Trophoblast cell (in vitro differentiated cells and primary cell): Measurements from ENCODE around the gene ABCG1.

ENCODE experiments used
- DNase-seq, 2 donors: peaks; one replicate each; pipeline ENCODE4 v3.0.0-alpha.2; 2016
- H2AFZ ChIP-seq: 2 replicates; pipeline ENCODE4 v1.6.1; 2013; ENCODE audit warnings: low read length, moderate library complexity, mild to moderate bottlenecking; ENCODE audit not compliant: insufficient read depth, poor library complexity
- H2AK5ac ChIP-seq: 2 replicates; pipeline ENCODE4 v1.6.1; 2013; ENCODE audit warnings: mild to moderate bottlenecking, low read length
- H2BK120ac ChIP-seq: 2 replicates; pipeline ENCODE4 v1.6.1; 2013; ENCODE audit warnings: low read length, mild to moderate bottlenecking, moderate library complexity; ENCODE audit not compliant: insufficient read depth, poor library complexity
- H2BK12ac ChIP-seq: 2 replicates; pipeline ENCODE4 v1.6.1; 2013; ENCODE audit warnings: mild to moderate bottlenecking, low read length, moderate library complexity
- H2BK5ac ChIP-seq: 2 replicates; pipeline ENCODE4 v1.6.1; 2013; ENCODE audit warnings: low read length, low read depth, moderate library complexity, mild to moderate bottlenecking; ENCODE audit not compliant: poor library complexity
- H3K14ac ChIP-seq: 2 replicates; pipeline ENCODE4 v1.6.1; 2013; ENCODE audit warnings: mild to moderate bottlenecking, low read length
- H3K18ac ChIP-seq: 2 replicates; pipeline ENCODE4 v1.6.1; 2013; ENCODE audit warnings: mild to moderate bottlenecking, low read length
- H3K23ac ChIP-seq: 2 replicates; pipeline ENCODE4 v1.6.1; 2013; ENCODE audit warnings: low read length
- H3K27ac ChIP-seq: 2 replicates; pipeline ENCODE4 v1.5.1; 2013; ENCODE audit warnings: low read depth, mild to moderate bottlenecking, inconsistent platforms, low read length, moderate library complexity
- H3K27me3 ChIP-seq: 2 replicates; pipeline ENCODE4 v1.6.1; 2013; ENCODE audit warnings: inconsistent platforms, mild to moderate bottlenecking, low read length, moderate library complexity; ENCODE audit not compliant: insufficient read depth
- H3K36me3 ChIP-seq, 2 experiments: 1 replicate in 1 of 2; 2 replicates in 1 of 2; pipeline ENCODE4 v1.6.1; 2013; ENCODE audit warnings: low read length in 2 of 2, mild to moderate bottlenecking in 2 of 2, moderate library complexity in 1 of 2; ENCODE audit not compliant: insufficient read depth in 2 of 2, control insufficient read depth in 1 of 2
- H3K4ac ChIP-seq: 2 replicates; pipeline ENCODE4 v1.6.1; 2013; ENCODE audit warnings: low read depth, mild to moderate bottlenecking, low read length, moderate library complexity
- H3K4me1 ChIP-seq, 2 experiments: 1 replicate in 1 of 2; 2 replicates in 1 of 2; pipeline ENCODE4 v1.6.1; 2013; ENCODE audit warnings: low read length in 2 of 2, mild to moderate bottlenecking in 2 of 2, moderate library complexity in 1 of 2; ENCODE audit not compliant: insufficient read depth in 2 of 2, control insufficient read depth in 1 of 2
- H3K4me2 ChIP-seq: 2 replicates; pipeline ENCODE4 v1.6.1; 2013; ENCODE audit warnings: inconsistent platforms, mild to moderate bottlenecking, low read length, moderate library complexity
- H3K4me3 ChIP-seq: 2 replicates; pipeline ENCODE4 v1.5.1; 2013; ENCODE audit warnings: mild to moderate bottlenecking, low read depth, low read length, inconsistent platforms
- H3K79me1 ChIP-seq: one replicate; pipeline ENCODE4 v1.6.1; 2013; ENCODE audit warnings: low read length
- H3K79me2 ChIP-seq: 2 replicates; pipeline ENCODE4 v1.6.1; 2013; ENCODE audit warnings: low read length, mild to moderate bottlenecking; ENCODE audit not compliant: control insufficient read depth, insufficient read depth, poor library complexity
- H3K9ac ChIP-seq: 2 replicates; pipeline ENCODE4 v1.6.1; 2013; ENCODE audit warnings: mild to moderate bottlenecking, low read length
- H3K9me3 ChIP-seq: 2 replicates; pipeline ENCODE4 v1.6.1; 2013; ENCODE audit warnings: low read depth, mild to moderate bottlenecking, control low read depth, inconsistent platforms, low read length; ENCODE audit not compliant: insufficient read depth
- H4K12ac ChIP-seq: 2 replicates; pipeline ENCODE4 v1.6.1; 2013; ENCODE audit warnings: low read depth, mild to moderate bottlenecking, low read length, moderate library complexity
- H4K8ac ChIP-seq: 2 replicates; pipeline ENCODE4 v1.6.1; 2013; ENCODE audit warnings: low read depth, mild to moderate bottlenecking, low read length, moderate library complexity
- H4K91ac ChIP-seq: one replicate; pipeline ENCODE4 v1.6.1; 2013; ENCODE audit warnings: low read depth, mild to moderate bottlenecking, low read length, moderate library complexity
- WGBS: extraction: QIAGEN DNeasy Blood & Tissue Kit; methylation state at CpG from one replicate; pipeline ENCODE4 v1.1.7; 2013; ENCODE audit warnings: missing lambda C conversion rate; ENCODE audit not compliant: insufficient read length, insufficient coverage; ENCODE audit errors: extremely low coverage; 5-methylcytosine and 5-hydroxymethylcytosine counted together

ABCG1 gene

GRCh38 chr21:42252778-42253340 is 33.9 kb downstream of the ABCG1 start:
- no peaks in the 10 kb centered on the region for H3K79me2 ChIP-seq
- H4K8ac ChIP-seq = no peak overlapping the region
- no peak overlapping the region for H2AFZ ChIP-seq
- DNase-seq = no peak
- no CpG with 5 or more reads among the region's 11 CpGs for WGBS
- no peak overlapping the region for H2BK5ac ChIP-seq
- no peak overlapping the region for H3K23ac ChIP-seq
- no peaks in the 10 kb centered on the region for H3K36me3 ChIP-seq
- H3K9ac ChIP-seq = no peak overlapping the region
- H2BK12ac ChIP-seq = no peak overlapping the region
- H3K79me1 ChIP-seq = no peaks in the 10 kb centered on the region
- no peak overlapping the region for H3K4ac ChIP-seq
- no peak overlapping the region for H3K18ac ChIP-seq
- no peaks in the 10 kb centered on the region for H3K27me3 ChIP-seq
- H3K27ac ChIP-seq = no peak overlapping the region
- H3K4me1 ChIP-seq = no peaks in the 10 kb centered on the region
- H4K91ac ChIP-seq = no peak overlapping the region
- H3K4me3 ChIP-seq = no peak overlapping the region
- H2AK5ac ChIP-seq = no peak overlapping the region
- H3K4me2 ChIP-seq = no peak overlapping the region
- H3K14ac ChIP-seq = no peak overlapping the region
- no peak overlapping the region for H4K12ac ChIP-seq
- peaks cover 6% of the 10 kb centered on the region for H3K9me3 ChIP-seq
- no peak overlapping the region for H2BK120ac ChIP-seq

- Histone ChIP-seq H2AK5ac (no peak overlapping the region), H3K4ac (no peak overlapping the region), H3K14ac (no peak overlapping the region), H3K4me2 (no peak overlapping the region), H3K9me3 (peaks cover 6% of the 10 kb centered on the region), H3K18ac (no peak overlapping the region), H3K4me3 (no peak overlapping the region), H2BK12ac (no peak overlapping the region), H3K79me1 (no peaks in the 10 kb centered on the region), H2AFZ (no peak overlapping the region), H4K8ac (no peak overlapping the region), H3K27ac (no peak overlapping the region), H4K91ac (no peak overlapping the region), H3K4me1 (no peaks in the 10 kb centered on the region), H3K23ac (no peak overlapping the region), H3K79me2 (no peaks in the 10 kb centered on the region), H3K9ac (no peak overlapping the region), H3K36me3 (no peaks in the 10 kb centered on the region), H3K27me3 (no peaks in the 10 kb centered on the region), H4K12ac (no peak overlapping the region), H2BK5ac (no peak overlapping the region), H2BK120ac (no peak overlapping the region)
- no CpG with 5 or more reads among the region's 8 CpGs for WGBS
- no peak for DNase-seq
Measured at GRCh38 chr21:42253466-42253865, 34.5 kb downstream of the ABCG1 start.

GRCh38 chr21:42254083-42254482 is 35.1 kb downstream of the ABCG1 start:
- Histone ChIP-seq H3K4ac (no peak overlapping the region), H3K4me3 (no peak overlapping the region), H3K23ac (no peak overlapping the region), H2BK120ac (no peak overlapping the region), H3K36me3 (no peaks in the 10 kb centered on the region), H3K4me2 (no peak overlapping the region), H3K4me1 (no peaks in the 10 kb centered on the region), H3K14ac (no peak overlapping the region), H3K79me2 (no peaks in the 10 kb centered on the region), H2AK5ac (no peak overlapping the region), H3K79me1 (no peaks in the 10 kb centered on the region), H2AFZ (no peak overlapping the region), H3K18ac (no peak overlapping the region), H2BK12ac (no peak overlapping the region), H3K9ac (no peak overlapping the region), H3K9me3 (peaks cover 6% of the 10 kb centered on the region), H3K27me3 (no peaks in the 10 kb centered on the region), H2BK5ac (no peak overlapping the region), H4K12ac (no peak overlapping the region), H4K91ac (no peak overlapping the region), H4K8ac (no peak overlapping the region), H3K27ac (no peak overlapping the region)
- no peak for DNase-seq
- WGBS = no CpG with 5 or more reads among the region's 6 CpGs

GRCh38 chr21:42254651-42255601 is 36.0 kb downstream of the ABCG1 start:
- Histone ChIP-seq H3K18ac (no peak overlapping the region), H3K79me2 (no peaks in the 10 kb centered on the region), H3K4me1 (no peaks in the 10 kb centered on the region), H3K79me1 (no peaks in the 10 kb centered on the region), H3K27ac (no peak overlapping the region), H3K27me3 (no peaks in the 10 kb centered on the region), H2BK120ac (no peak overlapping the region), H2AK5ac (no peak overlapping the region), H3K9ac (no peak overlapping the region), H3K4me2 (no peak overlapping the region), H4K12ac (no peak overlapping the region), H4K91ac (no peak overlapping the region), H3K14ac (no peak overlapping the region), H3K4me3 (no peak overlapping the region), H3K9me3 (peaks cover 6% of the 10 kb centered on the region), H4K8ac (no peak overlapping the region), H2AFZ (no peak overlapping the region), H3K4ac (no peak overlapping the region), H3K36me3 (no peaks in the 10 kb centered on the region), H2BK5ac (no peak overlapping the region), H3K23ac (peak overlapping the region; percentile 95), H2BK12ac (no peak overlapping the region)
- no CpG with 5 or more reads among the region's 17 CpGs for WGBS
- no peak for DNase-seq
